Karpas-422 (cell line): ENCODE results near the gene PRKD2. TPM values are rescaled to one million over a fixed set of nuclear protein-coding genes. Genes with fewer than 3 reads are reported as not detected.

Experiments
- DNase-seq: peaks from one replicate; pipeline ENCODE4 v3.0.0-alpha.2; 2015
- H2AFZ ChIP-seq: fragments of 200-600 bp; sonication (generic); 2 replicates; pipeline ENCODE4 v1.6.1; 2014; ENCODE audit warnings: antibody characterized with exemption, low read length, mixed read lengths
- H3K27ac ChIP-seq: fragments of 200-600 bp; sonication (generic); 2 replicates; pipeline ENCODE4 v1.5.1; 2014; ENCODE audit warnings: mild to moderate bottlenecking, low read length, moderate library complexity
- H3K27me3 ChIP-seq: fragments of 200-600 bp; sonication (generic); 2 replicates; pipeline ENCODE4 v1.6.1; 2014; ENCODE audit warnings: low read length, mixed read lengths
- H3K36me3 ChIP-seq: fragments of 200-600 bp; sonication (generic); 2 replicates; pipeline ENCODE4 v1.6.1; 2014; ENCODE audit warnings: low read length, mixed read lengths; ENCODE audit not compliant: insufficient read depth
- H3K4me1 ChIP-seq: fragments of 200-600 bp; sonication (generic); 2 replicates; pipeline ENCODE4 v1.6.1; 2014; ENCODE audit warnings: mild to moderate bottlenecking, low read length, mixed read lengths
- H3K4me2 ChIP-seq: fragments of 200-600 bp; sonication (generic); 2 replicates; pipeline ENCODE4 v1.6.1; 2014; ENCODE audit warnings: low read length, low read depth, mild to moderate bottlenecking; ENCODE audit not compliant: poor library complexity, severe bottlenecking
- H3K4me3 ChIP-seq: fragments of 200-600 bp; sonication (generic); 2 replicates; pipeline ENCODE4 v1.5.1; 2014; ENCODE audit warnings: mild to moderate bottlenecking, antibody characterized with exemption, low read length, mixed read lengths
- H3K79me2 ChIP-seq: fragments of 200-600 bp; sonication (generic); 2 replicates; pipeline ENCODE4 v1.6.1; 2014; ENCODE audit warnings: mild to moderate bottlenecking, low read length, mixed read lengths
- H3K9ac ChIP-seq: fragments of 200-600 bp; sonication (generic); 2 replicates; pipeline ENCODE4 v1.6.0; 2014; ENCODE audit warnings: low read length
- H3K9me2 ChIP-seq: fragments of 200-600 bp; sonication (generic), shearing (Covaris generic); replicated peaks from 2 replicates; pipeline ENCODE4 v1.6.0; 2014; ENCODE audit warnings: mild to moderate bottlenecking, low read length, moderate library complexity; ENCODE audit not compliant: insufficient read depth
- H3K9me3 ChIP-seq: fragments of 300-700, 200-600 bp; sonication (generic); 2 replicates; pipeline ENCODE4 v1.6.1; 2014; ENCODE audit warnings: low read length, mixed read lengths
- H4K20me1 ChIP-seq: fragments of 200-600 bp; sonication (generic); 2 replicates; pipeline ENCODE4 v1.6.1; 2014; ENCODE audit warnings: mild to moderate bottlenecking, antibody characterized with exemption, low read length, low read depth; ENCODE audit not compliant: insufficient read depth
- total RNA-seq: library from RNA; depleted of rRNA; stranded (reverse); fragments of >200 nt; shearing (Covaris generic); gene quantifications from 2 replicates; pipeline ENCODE4 v1.2.3, GENCODE V29; 2014; ENCODE audit warnings: low replicate concordance

Gene PRKD2
- total RNA-seq, 1 experiment from 2014 or later = 20.0 TPM

DNA sequence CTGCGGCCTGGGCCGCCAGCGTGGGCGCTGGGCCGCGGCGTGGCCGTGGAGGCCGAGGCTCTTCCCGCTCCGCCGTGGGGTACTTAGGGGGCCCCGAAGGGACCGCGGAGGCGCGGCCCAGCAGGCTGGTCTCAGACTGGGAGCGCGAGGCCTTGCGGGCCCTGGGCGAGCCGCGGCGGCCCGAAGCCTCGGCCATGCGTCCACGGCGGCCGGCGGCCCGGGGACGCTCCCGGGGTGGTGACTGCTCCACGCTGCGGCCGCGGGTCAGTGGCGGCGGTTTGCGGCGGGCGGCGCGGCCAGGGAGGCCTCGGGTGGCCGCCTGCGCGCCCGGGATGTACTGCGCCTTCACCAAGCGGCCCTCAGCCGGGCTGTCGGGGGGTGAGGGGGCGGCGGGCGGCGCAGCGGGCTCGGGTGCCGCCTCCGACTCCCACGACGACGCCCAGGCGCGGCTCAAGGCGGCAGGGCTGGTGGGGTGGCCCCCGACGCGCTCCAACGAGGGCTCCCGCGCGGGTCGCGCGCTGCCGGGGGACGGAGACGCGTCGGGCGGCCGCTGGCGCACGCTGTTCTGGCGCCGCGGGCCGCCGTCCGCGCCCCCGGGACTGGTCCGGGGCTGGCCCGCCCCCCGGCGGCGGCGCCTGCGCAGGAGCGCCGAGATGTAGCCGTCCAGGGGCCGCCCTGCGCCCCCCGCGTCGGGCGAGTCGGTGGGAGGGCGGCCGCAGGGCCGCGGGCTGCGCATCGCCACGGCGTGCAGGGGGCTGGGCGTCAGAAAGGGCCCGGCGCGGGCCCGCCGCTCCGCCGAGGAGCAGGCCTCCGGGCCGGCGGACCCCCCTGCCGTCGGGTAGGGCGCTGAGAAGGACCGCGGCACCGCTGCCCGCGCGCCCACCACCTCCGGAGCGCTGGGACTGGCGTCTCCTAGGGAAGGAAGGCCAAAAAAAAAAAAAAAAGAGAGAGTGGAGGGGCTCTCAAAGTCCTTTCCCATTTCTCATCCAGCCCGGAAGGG, 67.7 kb downstream of the PRKD2 start:
- Histone ChIP-seq H3K4me1 (no peaks in the 10 kb centered on the region), H3K27ac (no peak overlapping the region), H3K4me3 (no peak overlapping the region), H3K36me3 (no peaks in the 10 kb centered on the region), H3K9me3 (no peaks in the 10 kb centered on the region), H2AFZ (no peak overlapping the region), H3K79me2 (no peaks in the 10 kb centered on the region), H3K27me3 (no peaks in the 10 kb centered on the region), H4K20me1 (no peaks in the 10 kb centered on the region), H3K9ac (no peak overlapping the region), H3K4me2 (no peak overlapping the region), H3K9me2 (no peaks in the 10 kb centered on the region)
- DNase-seq = no peak

DNA sequence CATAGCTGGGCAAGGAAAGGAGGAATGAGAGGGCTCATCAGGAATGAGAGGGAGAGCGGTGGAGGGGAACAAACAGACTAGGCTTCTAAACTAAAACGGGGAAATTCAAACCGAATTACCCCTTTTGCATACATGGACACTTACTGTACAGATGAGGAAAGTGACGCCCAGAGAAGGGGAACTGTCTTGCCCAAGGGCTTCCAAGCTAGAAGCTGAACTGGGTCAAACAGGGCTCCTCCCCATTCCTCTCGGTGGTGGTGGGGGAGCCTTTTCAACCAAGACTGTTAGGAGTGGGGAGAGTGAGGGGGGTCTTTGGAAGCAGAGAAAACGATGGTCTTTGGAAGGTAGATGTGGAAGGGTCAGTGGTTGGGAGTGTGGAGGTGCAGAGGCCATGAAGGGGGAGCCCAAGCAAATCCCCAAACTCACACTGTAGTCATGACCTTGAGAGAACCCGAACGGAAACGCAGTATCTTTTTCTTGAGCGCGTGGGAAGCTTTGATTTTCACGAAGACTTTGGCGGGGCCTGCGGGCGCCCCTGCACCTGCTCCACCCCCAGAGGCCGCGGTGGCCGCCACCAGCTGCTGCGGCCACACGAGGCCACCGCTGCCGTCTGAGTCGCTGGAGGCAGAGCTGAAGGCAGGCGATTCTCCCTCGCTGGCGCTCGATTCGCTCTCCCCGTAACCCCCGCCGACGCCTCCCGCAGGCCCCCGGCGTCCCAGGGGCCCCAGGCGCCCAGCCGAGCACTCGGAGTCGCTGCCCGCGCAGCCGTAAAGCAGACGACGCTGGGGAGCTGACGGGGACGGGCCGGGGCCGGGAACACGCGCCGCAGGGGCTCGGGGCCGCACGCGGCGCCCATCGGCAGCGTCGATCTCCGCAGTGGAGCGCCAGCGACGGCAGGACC, 68.6 kb downstream of the PRKD2 start:
- H3K36me3 ChIP-seq = no peaks in the 10 kb centered on the region
- H3K27ac ChIP-seq = no peak overlapping the region
- H3K4me2 ChIP-seq = no peak overlapping the region
- no peaks in the 10 kb centered on the region for H3K9me2 ChIP-seq
- H3K9ac ChIP-seq = no peak overlapping the region
- no peaks in the 10 kb centered on the region for H3K4me1 ChIP-seq
- no peaks in the 10 kb centered on the region for H4K20me1 ChIP-seq
- H2AFZ ChIP-seq = no peak overlapping the region
- H3K79me2 ChIP-seq = no peaks in the 10 kb centered on the region
- DNase-seq = no peak
- no peaks in the 10 kb centered on the region for H3K9me3 ChIP-seq
- no peak overlapping the region for H3K4me3 ChIP-seq
- no peaks in the 10 kb centered on the region for H3K27me3 ChIP-seq

DNA sequence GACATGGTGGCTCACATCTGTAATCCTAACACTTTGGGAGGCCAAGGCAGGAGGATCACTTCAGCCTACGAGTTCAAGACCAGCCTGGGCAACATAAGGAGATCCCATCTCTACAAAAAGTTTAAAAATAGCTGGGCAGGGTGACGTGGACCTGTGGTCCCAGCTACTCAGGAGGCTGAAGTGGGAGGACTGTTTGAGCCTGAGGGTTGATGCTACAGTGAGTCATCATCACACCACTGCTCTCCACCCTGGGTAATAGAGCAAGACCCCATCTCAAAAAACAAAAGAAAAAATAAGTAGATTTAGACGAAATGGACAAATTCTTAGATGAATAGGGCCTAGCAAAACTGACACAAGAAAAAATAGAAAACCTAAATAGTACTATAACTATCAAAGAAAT, 70.5 kb downstream of the PRKD2 start:
- H3K4me3 ChIP-seq = no peak overlapping the region
- H4K20me1 ChIP-seq = no peaks in the 10 kb centered on the region
- H3K4me1 ChIP-seq = no peaks in the 10 kb centered on the region
- DNase-seq = no peak
- no peaks in the 10 kb centered on the region for H3K27me3 ChIP-seq
- H3K9me3 ChIP-seq = no peaks in the 10 kb centered on the region
- no peak overlapping the region for H3K9ac ChIP-seq
- H3K9me2 ChIP-seq = no peaks in the 10 kb centered on the region
- H3K27ac ChIP-seq = no peak overlapping the region
- no peaks in the 10 kb centered on the region for H3K79me2 ChIP-seq
- no peak overlapping the region for H3K4me2 ChIP-seq
- no peaks in the 10 kb centered on the region for H3K36me3 ChIP-seq
- no peak overlapping the region for H2AFZ ChIP-seq

DNA sequence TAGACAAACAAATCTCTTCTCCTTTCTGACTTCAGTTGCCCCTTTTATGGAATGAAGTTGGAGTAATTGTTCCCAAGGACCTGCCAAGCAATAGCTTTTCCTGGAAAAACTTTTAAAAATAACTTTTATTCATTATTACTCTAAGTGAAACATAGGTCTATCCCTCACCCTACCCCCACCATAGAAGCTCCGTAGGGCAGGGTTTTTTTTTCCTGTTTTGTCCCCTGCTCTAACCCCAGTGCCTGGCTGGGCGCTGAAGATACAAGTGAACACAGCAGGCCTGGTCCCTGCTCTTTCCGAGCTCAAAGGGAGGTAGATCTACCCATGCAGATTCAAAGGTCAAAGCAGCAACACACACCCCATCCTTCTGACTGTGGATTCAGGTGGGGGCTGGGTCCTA, 72.2 kb downstream of the PRKD2 start:
- Histone ChIP-seq H3K4me1 (no peaks in the 10 kb centered on the region), H3K36me3 (no peaks in the 10 kb centered on the region), H3K9ac (no peak overlapping the region), H3K4me3 (no peak overlapping the region), H2AFZ (no peak overlapping the region), H3K27ac (no peak overlapping the region), H3K9me3 (no peaks in the 10 kb centered on the region), H3K79me2 (no peaks in the 10 kb centered on the region), H4K20me1 (0 out of 2 replicates have a peak, but pooled peaks cover under 1% of the 10 kb centered on the region), H3K27me3 (no peaks in the 10 kb centered on the region), H3K4me2 (no peak overlapping the region), H3K9me2 (no peaks in the 10 kb centered on the region)
- no peak for DNase-seq

GRCh38 chr19:46640656-46641055, 76.3 kb downstream of the PRKD2 start:
- H3K4me3 ChIP-seq = no peak overlapping the region
- H3K79me2 ChIP-seq = no peaks in the 10 kb centered on the region
- H3K36me3 ChIP-seq = no peaks in the 10 kb centered on the region
- no peak overlapping the region for H3K9ac ChIP-seq
- 0 out of 2 replicates have a peak, but pooled peaks cover 3% of the 10 kb centered on the region for H3K27me3 ChIP-seq
- no peak for DNase-seq
- H3K9me2 ChIP-seq = no peaks in the 10 kb centered on the region
- no peak overlapping the region for H3K27ac ChIP-seq
- H3K4me2 ChIP-seq = no peak overlapping the region
- H3K9me3 ChIP-seq = no peaks in the 10 kb centered on the region
- H2AFZ ChIP-seq = no peak overlapping the region
- H4K20me1 ChIP-seq = 0 out of 2 replicates have a peak, but pooled peaks cover 5% of the 10 kb centered on the region
- H3K4me1 ChIP-seq = peaks cover 27% of the 10 kb centered on the region

- Histone ChIP-seq H4K20me1 (0 out of 2 replicates have a peak, but pooled peaks cover 5% of the 10 kb centered on the region), H3K79me2 (no peaks in the 10 kb centered on the region), H3K27ac (no peak overlapping the region), H3K27me3 (0 out of 2 replicates have a peak, but pooled peaks cover 3% of the 10 kb centered on the region), H3K9me3 (no peaks in the 10 kb centered on the region), H3K9me2 (no peaks in the 10 kb centered on the region), H3K9ac (no peak overlapping the region), H3K4me3 (peak overlapping the region; percentile 30; the same call in 1 of the 2 replicates), H3K4me2 (peak overlapping the region; percentile 53), H3K36me3 (no peaks in the 10 kb centered on the region), H2AFZ (no peak overlapping the region), H3K4me1 (peaks cover 34% of the 10 kb centered on the region)
- DNase-seq = no peak
These were observed 77.3 kb downstream of the PRKD2 start for GRCh38 chr19:46639358-46640182.

DNA sequence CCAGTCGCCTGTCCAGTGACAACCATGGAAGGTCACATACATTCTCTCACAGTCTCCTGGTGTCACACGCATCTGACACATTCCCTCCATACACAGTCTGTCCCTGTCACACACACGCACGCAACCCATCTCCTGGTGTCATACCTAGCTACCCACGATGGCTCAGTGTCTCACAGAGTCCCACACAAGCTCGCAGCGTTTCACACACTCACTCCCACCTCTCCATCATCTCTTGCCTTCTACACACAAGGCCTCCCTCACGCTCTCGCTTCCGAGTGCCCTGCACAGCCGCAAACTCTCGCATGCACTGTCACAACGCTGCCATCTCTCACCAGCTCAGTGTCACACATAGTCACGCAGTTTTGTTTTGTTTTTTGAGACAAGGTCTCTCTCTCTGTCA, 79.7 kb downstream of the PRKD2 start:
- Histone ChIP-seq H3K79me2 (no peaks in the 10 kb centered on the region), H3K36me3 (no peaks in the 10 kb centered on the region), H3K27me3 (0 out of 2 replicates have a peak, but pooled peaks cover 3% of the 10 kb centered on the region), H3K4me2 (no peak overlapping the region), H3K27ac (no peak overlapping the region), H3K9me2 (no peaks in the 10 kb centered on the region), H3K9ac (no peak overlapping the region), H2AFZ (no peak overlapping the region), H4K20me1 (0 out of 2 replicates have a peak, but pooled peaks cover 5% of the 10 kb centered on the region), H3K4me3 (no peak overlapping the region), H3K4me1 (peaks cover 47% of the 10 kb centered on the region), H3K9me3 (no peaks in the 10 kb centered on the region)
- no peak for DNase-seq
